Activated T-cell treated with anti-CD3 and anti-CD28 coated beads for 24 hours (primary cell): ENCODE measurements around the gene SYCP2.

ENCODE experiments used
- DNase-seq: peaks from one replicate; pipeline ENCODE4 v3.0.0-alpha.2; 2020; ENCODE audit warnings: low read depth

SYCP2 gene

GRCh38 chr20:59822291-59823029, 111.0 kb downstream of the SYCP2 start:
- no peak for DNase-seq

- DNase-seq: no peak
Measured at GRCh38 chr20:59821788-59822187, 111.6 kb downstream of the SYCP2 start.

- DNase-seq: no peak
Measured at GRCh38 chr20:59821201-59821600, 112.2 kb downstream of the SYCP2 start.

- no peak for DNase-seq
Measured at GRCh38 chr20:59820204-59821041, 113.0 kb downstream of the SYCP2 start.

GRCh38 chr20:59819496-59820203, 113.8 kb downstream of the SYCP2 start:
- no peak for DNase-seq

GRCh38 chr20:59818911-59819310, 114.5 kb downstream of the SYCP2 start:
- DNase-seq: no peak

GRCh38 chr20:59817846-59818615, 115.4 kb downstream of the SYCP2 start:
- DNase-seq: no peak

GRCh38 chr20:59817406-59817805, 116.0 kb downstream of the SYCP2 start:
- no peak for DNase-seq

- no peak for DNase-seq
Measured at GRCh38 chr20:59816146-59816738, 117.2 kb downstream of the SYCP2 start.

GRCh38 chr20:59814840-59815340, 118.5 kb downstream of the SYCP2 start:
- DNase-seq: no peak

GRCh38 chr20:59813948-59814839, 119.2 kb downstream of the SYCP2 start:
- no peak for DNase-seq
